ENCODE data around the gene FAM167B.
"Not testable (repeated sequence)": the region's sequence is repeated elsewhere in the genome, so short reads cannot be mapped to it uniquely, and the experiment has no call there.

The FAM167B gene

GRCh38 chr1:32224285-32224684 lies 22.7 kb upstream of the FAM167B start:
- DNase-seq = no peak

- no peak for DNase-seq
Measured at GRCh38 chr1:32228771-32229170, 18.3 kb upstream of the FAM167B start.

GRCh38 chr1:32231843-32232432 lies 15.1 kb upstream of the FAM167B start:
- no peak for DNase-seq

- no peak for DNase-seq
Measured at GRCh38 chr1:32232558-32233304, 14.3 kb upstream of the FAM167B start.

GRCh38 chr1:32234792-32235191 lies 12.2 kb upstream of the FAM167B start:
- no peak for DNase-seq

GRCh38 chr1:32239337-32239736 lies 7.7 kb upstream of the FAM167B start:
- DNase-seq = no peak

GRCh38 chr1:32239790-32240139 lies 7.3 kb upstream of the FAM167B start:
- DNase-seq = no peak

- DNase-seq = peak; percentile 48
Measured at GRCh38 chr1:32240140-32240951, 6.7 kb upstream of the FAM167B start.

- DNase-seq = peak; percentile 29
Measured at GRCh38 chr1:32241001-32241763, 5.8 kb upstream of the FAM167B start.

- no peak for DNase-seq
Measured at GRCh38 chr1:32242341-32242851, 4.6 kb upstream of the FAM167B start.

GRCh38 chr1:32247452-32247851 lies 430 bp downstream of the FAM167B start:
- DNase-seq = no peak

GRCh38 chr1:32247983-32248889 lies 1.2 kb downstream of the FAM167B start:
- peak; percentile 93 for DNase-seq

GRCh38 chr1:32249831-32250525 lies 3.0 kb downstream of the FAM167B start:
- peak; percentile 93 for DNase-seq

GRCh38 chr1:32250893-32251716 lies 4.1 kb downstream of the FAM167B start, which contains the start of gene LCK:
Gene LCK, plus strand, starts transcription at chr1:32251265. Its CDS starts 23,065 bp downstream, at chr1:32274330.
- peak; percentile 84 for DNase-seq

- peak; percentile 74 for DNase-seq
Measured at GRCh38 chr1:32255072-32256071, 8.3 kb downstream of the FAM167B start.

- peak; percentile 51 for DNase-seq
Measured at GRCh38 chr1:32256473-32257226, 9.6 kb downstream of the FAM167B start.

- no peak for DNase-seq
Measured at GRCh38 chr1:32257227-32257508, 10.1 kb downstream of the FAM167B start.

- not testable (repeated sequence) for DNase-seq
Measured at GRCh38 chr1:32263236-32263593, 16.2 kb downstream of the FAM167B start.

Data from activated CD4-positive, alpha-beta T cell treated with anti-CD3 and anti-CD28 coated beads, Interleukin-10, Interleukin-2, amounts not matched to agents 100 ng/mL and 50 ng/mL, durations not matched to agents 16 hours and 8 hours (primary cell).